Measurements from ENCODE around the gene SUPT4H1.

DNA sequence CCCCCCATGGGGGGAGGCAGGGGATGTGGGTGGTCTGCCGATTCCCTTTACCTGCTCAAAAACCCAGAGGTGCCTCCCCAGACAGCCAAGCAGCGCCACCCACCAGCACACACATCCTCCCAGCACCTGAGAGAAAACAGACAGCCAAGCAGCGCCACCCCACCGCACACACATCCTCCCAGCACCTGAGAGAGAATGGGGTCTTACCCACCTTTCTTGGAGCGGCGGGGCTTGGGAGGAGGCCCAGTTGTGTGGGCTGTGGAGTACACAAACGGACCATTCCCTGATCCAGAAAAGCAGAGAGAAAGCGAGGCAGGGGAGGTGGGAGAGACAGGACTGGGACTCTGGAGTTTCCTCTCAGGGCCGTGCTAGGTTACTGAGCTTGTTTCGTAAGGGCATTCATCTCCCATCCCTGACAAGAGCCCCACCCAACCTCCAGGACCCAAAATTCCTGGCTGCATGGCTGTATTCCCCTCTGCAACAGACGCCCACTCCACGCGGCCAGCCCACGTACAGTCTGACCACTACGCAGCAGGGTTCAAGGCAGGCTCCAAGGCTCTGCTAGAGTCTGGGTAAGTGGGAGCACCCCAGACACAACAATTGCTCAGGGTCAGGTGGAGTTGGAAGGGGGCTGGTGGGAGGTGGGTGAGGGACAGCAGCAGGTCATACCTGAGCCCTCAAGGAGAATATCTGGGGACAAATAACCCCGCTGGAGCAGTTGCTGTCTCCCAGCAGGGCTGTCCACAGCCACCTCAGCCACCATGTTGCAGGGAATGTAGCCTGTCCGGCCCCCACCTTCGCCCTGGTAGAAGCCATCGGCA is 45.7 kb downstream of the SUPT4H1 start:
- no peak for TF ChIP-seq CTCF (IDR thresholded peaks at IDR 0.05)
- no peak for TF ChIP-seq POLR2AphosphoS5 (IDR thresholded peaks at IDR 0.05)
- no peak for TF ChIP-seq POLR2A (IDR thresholded peaks at IDR 0.05)

All from sigmoid colon (tissue), 4 donors.